Activated CD4-positive, alpha-beta T cell treated with anti-CD3 and anti-CD28 coated beads for 36 hours (primary cell): ENCODE data around the gene CEP250. TPM values are rescaled to one million over a fixed set of nuclear protein-coding genes. Genes with fewer than 3 reads are reported as not detected.
"Not testable (repeated sequence)": the region's sequence is repeated elsewhere in the genome, so short reads cannot be mapped to it uniquely, and the experiment has no call there.

Experiments
- ATAC-seq: fragments of 200-7000 bp; cut with Tn5 transposase; one replicate; pipeline ENCODE4 v1.10.0; 2021; ENCODE audit warnings: mild to moderate bottlenecking, moderate library complexity
- CTCF ChIA-PET: fragments of 350-600 bp; sonication (Branson Sonifier 250); formaldehyde crosslinking; loops from one replicate; lab custom pipeline; 2021; ENCODE audit warnings: antibody characterized with exemption; lab: Charles Lee
- POLR2A ChIA-PET: fragments of 350-600 bp; sonication (Branson Sonifier 250); formaldehyde crosslinking; loops from one replicate; lab custom pipeline; 2021; ENCODE audit warnings: antibody characterized with exemption, inconsistent platforms; lab: Charles Lee
- DNase-seq: peaks from one replicate; pipeline ENCODE4 v3.0.0-alpha.2; 2020
- H3K27ac Mint-ChIP-seq: one replicate; pipeline ENCODE4 v1.8.0; 2021; ENCODE audit warnings: mixed read lengths
- H3K27me3 Mint-ChIP-seq: one replicate; pipeline ENCODE4 v1.8.0; 2021; ENCODE audit warnings: mixed read lengths
- H3K36me3 Mint-ChIP-seq: one replicate; pipeline ENCODE4 v1.8.0; 2021; ENCODE audit warnings: low read depth, mixed read lengths
- H3K4me1 Mint-ChIP-seq: one replicate; pipeline ENCODE4 v1.8.0; 2021; ENCODE audit warnings: mixed read lengths
- H3K4me3 Mint-ChIP-seq: one replicate; pipeline ENCODE4 v1.8.0; 2021; ENCODE audit warnings: mild to moderate bottlenecking, moderate library complexity, mixed read lengths
- H3K9me3 Mint-ChIP-seq: one replicate; pipeline ENCODE4 v1.8.0; 2021; ENCODE audit warnings: low read depth, mixed read lengths
- intact Hi-C, 2 experiments: fragments of 100-400 bp; cut with DNase I in 1 of 2; cut with micrococcal nuclease in 1 of 2; formaldehyde crosslinking; loops; one replicate each; pipeline versions ENCODE4 v1.14.2 to v1.15.1; 2022 to 2024; cut with DNase I, micrococcal nuclease
- total RNA-seq, 2 experiments: library from RNA; stranded (reverse); gene quantifications; one replicate each; pipeline ENCODE4 v1.2.3, GENCODE V29; 2021

CEP250 gene
- total RNA-seq, 2 experiments from 2014 or later, result 50.4 to 60.2 TPM

GRCh38 chr20:35542990-35543389 is 87.6 kb downstream of the CEP250 start:
- Mint-ChIP-seq H3K27ac (peak overlapping the region; percentile 83), H3K9me3 (no peaks in the 10 kb centered on the region), H3K4me1 (peaks cover 15% of the 10 kb centered on the region), H3K36me3 (peaks cover 4% of the 10 kb centered on the region), H3K27me3 (no peaks in the 10 kb centered on the region), H3K4me3 (peak overlapping the region; percentile 83)
- no peak for DNase-seq
- intact Hi-C loops, result loop anchor here (1.0 to 5.0 kb wide), 16 partner anchors 73 to 1856 kb away; partner anchors contain the start of genes CPNE1 (in 2 of the 2), RBM12 (in 2 of the 2), SCAND1 (in 2 of the 2) and AAR2 (in 1 of the 2)
- ChIA-PET CTCF (interaction anchor here (0.7 to 1.0 kb wide), 2 partner anchors 58 to 341 kb away, joined by 3 read pairs; no protein-coding TSS in a partner anchor), POLR2A (interaction anchor here (0.5 to 2.0 kb wide), 5 partner anchors 52 to 411 kb away, joined by 3 to 9 read pairs (median 5); partner anchors contain the start of gene SCAND1)
- no peak for ATAC-seq

- no peaks in the 10 kb centered on the region for H3K27me3 Mint-ChIP-seq
- H3K4me1 Mint-ChIP-seq, result peaks cover 15% of the 10 kb centered on the region
- ATAC-seq, result no peak
- CTCF ChIA-PET, result interaction anchor here (1.1 kb wide), 1 partner anchor 75 kb away, joined by 3 read pairs; no protein-coding TSS in a partner anchor
- H3K4me3 Mint-ChIP-seq, result no peak overlapping the region
- no peak overlapping the region for H3K27ac Mint-ChIP-seq
- H3K9me3 Mint-ChIP-seq, result no peaks in the 10 kb centered on the region
- peaks cover 8% of the 10 kb centered on the region for H3K36me3 Mint-ChIP-seq
- POLR2A ChIA-PET, result no interaction called here
- no peak for DNase-seq
- intact Hi-C loops, result loop anchor here (5.0 kb wide), 8 partner anchors 73 to 1857 kb away; partner anchors contain the start of genes CPNE1 (in 1 of the 2), E2F1 (in 1 of the 2), EDEM2 (in 1 of the 2) and RALY (in 1 of the 2)
Observed at GRCh38 chr20:35544436-35544835, 89.0 kb downstream of the CEP250 start.

GRCh38 chr20:35544941-35545340 is 89.5 kb downstream of the CEP250 start:
- intact Hi-C loops, result loop anchor here (5.0 kb wide), 8 partner anchors 72 to 1858 kb away; partner anchors contain the start of genes CPNE1 (in 1 of the 2), E2F1 (in 1 of the 2), EDEM2 (in 1 of the 2) and RALY (in 1 of the 2)
- DNase-seq, POLR2A ChIA-PET, H3K27ac Mint-ChIP-seq, H3K27me3 Mint-ChIP-seq, ATAC-seq, H3K9me3 Mint-ChIP-seq, CTCF ChIA-PET, H3K4me3 Mint-ChIP-seq: not testable (repeated sequence)
- peaks cover 10% of the 10 kb centered on the region for H3K36me3 Mint-ChIP-seq
- peaks cover 15% of the 10 kb centered on the region for H3K4me1 Mint-ChIP-seq

- DNase-seq (no peak), ATAC-seq (no peak)
- H3K4me3 Mint-ChIP-seq, result no peak overlapping the region
- peaks cover 15% of the 10 kb centered on the region for H3K4me1 Mint-ChIP-seq
- CTCF ChIA-PET, result interaction anchor here (0.8 kb wide), 1 partner anchor 447 kb away, joined by 3 read pairs; no protein-coding TSS in a partner anchor
- H3K27me3 Mint-ChIP-seq, result no peaks in the 10 kb centered on the region
- intact Hi-C loops, result no loop called here
- peaks cover 12% of the 10 kb centered on the region for H3K36me3 Mint-ChIP-seq
- H3K27ac Mint-ChIP-seq, result no peak overlapping the region
- POLR2A ChIA-PET, result no interaction called here
- no peaks in the 10 kb centered on the region for H3K9me3 Mint-ChIP-seq
Observed at GRCh38 chr20:35546127-35546526, 90.7 kb downstream of the CEP250 start.

GRCh38 chr20:35547329-35547728 is 91.9 kb downstream of the CEP250 start:
- ATAC-seq (no peak), DNase-seq (no peak)
- intact Hi-C loops, result no loop called here
- ChIA-PET POLR2A (no interaction called here), CTCF (interaction anchor here (0.7 kb wide), 1 partner anchor 89 kb away, joined by 3 read pairs; no protein-coding TSS in a partner anchor)
- Mint-ChIP-seq H3K4me3 (no peak overlapping the region), H3K27me3 (no peaks in the 10 kb centered on the region), H3K36me3 (peaks cover 12% of the 10 kb centered on the region), H3K27ac (no peak overlapping the region), H3K9me3 (no peaks in the 10 kb centered on the region), H3K4me1 (peaks cover 9% of the 10 kb centered on the region)

- H3K4me3 Mint-ChIP-seq, result no peak overlapping the region
- POLR2A ChIA-PET, result no interaction called here
- DNase-seq, result no peak
- H3K27me3 Mint-ChIP-seq, result no peaks in the 10 kb centered on the region
- H3K36me3 Mint-ChIP-seq, result peaks cover 16% of the 10 kb centered on the region
- no peaks in the 10 kb centered on the region for H3K4me1 Mint-ChIP-seq
- ATAC-seq, result no peak
- intact Hi-C loops, result no loop called here
- CTCF ChIA-PET, result no interaction called here
- H3K9me3 Mint-ChIP-seq, result no peaks in the 10 kb centered on the region
- H3K27ac Mint-ChIP-seq, result no peak overlapping the region
Observed at GRCh38 chr20:35551503-35551902, 96.1 kb downstream of the CEP250 start.

- intact Hi-C loops, result no loop called here
- Mint-ChIP-seq H3K27ac (no peak overlapping the region), H3K36me3 (peaks cover 18% of the 10 kb centered on the region), H3K9me3 (no peaks in the 10 kb centered on the region), H3K4me3 (no peak overlapping the region), H3K27me3 (no peaks in the 10 kb centered on the region), H3K4me1 (no peaks in the 10 kb centered on the region)
- ATAC-seq, result no peak
- ChIA-PET POLR2A (interaction anchor here (0.6 kb wide), 1 partner anchor 795 kb away, joined by 6 read pairs; no protein-coding TSS in a partner anchor), CTCF (no interaction called here)
- no peak for DNase-seq
Observed at GRCh38 chr20:35552914-35553313, 97.5 kb downstream of the CEP250 start.

GRCh38 chr20:35555461-35555860 is 100.1 kb downstream of the CEP250 start:
- peaks cover 12% of the 10 kb centered on the region for H3K36me3 Mint-ChIP-seq
- H3K27ac Mint-ChIP-seq, H3K4me1 Mint-ChIP-seq, CTCF ChIA-PET, intact Hi-C loops, ATAC-seq, H3K4me3 Mint-ChIP-seq, H3K27me3 Mint-ChIP-seq, DNase-seq, H3K9me3 Mint-ChIP-seq: not testable (repeated sequence)
- POLR2A ChIA-PET, result interaction anchor here (0.6 kb wide), 1 partner anchor 71 kb away, joined by 7 read pairs; no protein-coding TSS in a partner anchor

GRCh38 chr20:35555951-35556645 is 100.7 kb downstream of the CEP250 start:
- Mint-ChIP-seq H3K9me3 (no peaks in the 10 kb centered on the region), H3K27me3 (no peaks in the 10 kb centered on the region), H3K4me1 (no peaks in the 10 kb centered on the region), H3K4me3 (no peak overlapping the region), H3K36me3 (peaks cover 12% of the 10 kb centered on the region), H3K27ac (no peak overlapping the region)
- intact Hi-C loops, result no loop called here
- POLR2A ChIA-PET, result interaction anchor here (0.6 kb wide), 1 partner anchor 71 kb away, joined by 7 read pairs; no protein-coding TSS in a partner anchor
- DNase-seq, result no peak
- ATAC-seq, result no peak
- CTCF ChIA-PET, result interaction anchor here (0.5 to 0.7 kb wide), 2 partner anchors 41 to 64 kb away, joined by 3 read pairs; no protein-coding TSS in a partner anchor

GRCh38 chr20:35556871-35557270 is 101.5 kb downstream of the CEP250 start:
- Mint-ChIP-seq H3K4me1 (no peaks in the 10 kb centered on the region), H3K27me3 (no peaks in the 10 kb centered on the region), H3K9me3 (no peaks in the 10 kb centered on the region), H3K36me3 (peaks cover 12% of the 10 kb centered on the region), H3K4me3 (no peak overlapping the region), H3K27ac (no peak overlapping the region)
- DNase-seq (no peak), ATAC-seq (no peak)
- CTCF ChIA-PET, result no interaction called here
- POLR2A ChIA-PET, result no interaction called here
- intact Hi-C loops, result no loop called here

- ChIA-PET POLR2A (interaction anchor here (0.6 kb wide), 1 partner anchor 103 kb away, joined by 5 read pairs; no protein-coding TSS in a partner anchor), CTCF (no interaction called here)
- Mint-ChIP-seq H3K4me3 (no peak overlapping the region), H3K27ac (no peak overlapping the region), H3K36me3 (peaks cover 12% of the 10 kb centered on the region), H3K9me3 (no peaks in the 10 kb centered on the region), H3K4me1 (no peaks in the 10 kb centered on the region), H3K27me3 (no peaks in the 10 kb centered on the region)
- no peak for ATAC-seq
- intact Hi-C loops, result no loop called here
- DNase-seq, result no peak
Observed at GRCh38 chr20:35558451-35558850, 103.1 kb downstream of the CEP250 start.
